ENCODE measurements around the gene CES4A. TPM values are rescaled to one million over a fixed set of nuclear protein-coding genes. Genes with fewer than 3 reads are reported as not detected.
A peak's percentile ranks its signal among the peaks of the same experiment; 100 is the strongest.
"Not testable (repeated sequence)": the region's sequence is repeated elsewhere in the genome, so short reads cannot be mapped to it uniquely, and the experiment has no call there.

CES4A gene
- total RNA-seq, 1 donor, result 8.1 TPM

- DNase-seq (ENCODE audit: low read depth in 2 of 3, low spot score in 2 of 3), result no peak
These were observed 5.4 kb upstream of the CES4A start for GRCh38 chr16:66983033-66983432.

DNA sequence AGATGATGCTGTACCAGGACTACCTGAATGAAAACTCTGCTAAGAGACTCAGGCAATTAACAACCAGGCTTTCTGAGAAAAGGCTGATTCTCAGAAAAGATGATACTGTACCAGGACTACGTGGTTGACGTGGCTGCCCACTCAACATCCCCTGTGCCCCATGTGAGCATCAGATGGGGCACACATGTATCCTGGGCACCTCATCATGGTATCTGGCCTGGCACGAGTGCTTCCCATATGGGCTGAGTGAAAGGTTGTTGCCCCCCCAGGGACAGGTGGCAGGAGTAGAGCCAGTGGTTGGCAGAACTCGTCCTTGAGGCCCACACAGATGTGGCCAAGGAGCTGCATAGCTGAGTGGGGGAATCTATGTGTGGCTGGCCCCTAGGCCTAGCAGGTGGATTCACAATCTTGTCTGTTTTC lies 3.5 kb upstream of the CES4A start:
- no peak for DNase-seq (ENCODE audit: low read depth in 2 of 3, low spot score in 2 of 3)

DNA sequence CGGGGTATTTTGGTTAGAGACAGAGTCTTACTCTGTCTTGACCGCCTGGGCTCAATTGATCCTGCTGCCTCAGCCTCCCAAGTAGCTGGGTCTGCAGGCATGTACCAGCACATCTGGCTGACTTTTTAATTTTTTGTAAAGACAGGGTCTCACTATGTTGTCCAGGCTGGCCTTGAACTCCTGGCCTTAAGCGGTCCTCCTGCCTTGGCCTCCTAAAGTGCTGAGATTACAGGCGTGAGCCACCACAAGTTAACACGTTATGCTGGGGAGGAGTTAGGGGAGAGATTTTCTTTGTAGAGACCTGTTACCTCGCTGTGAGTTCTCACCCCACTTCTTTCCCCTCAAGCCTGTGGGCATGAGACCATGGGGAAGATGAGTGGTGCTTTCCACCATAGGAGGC lies 1.8 kb upstream of the CES4A start:
- no peak for DNase-seq (ENCODE audit: low read depth in 2 of 3, low spot score in 2 of 3)

DNA sequence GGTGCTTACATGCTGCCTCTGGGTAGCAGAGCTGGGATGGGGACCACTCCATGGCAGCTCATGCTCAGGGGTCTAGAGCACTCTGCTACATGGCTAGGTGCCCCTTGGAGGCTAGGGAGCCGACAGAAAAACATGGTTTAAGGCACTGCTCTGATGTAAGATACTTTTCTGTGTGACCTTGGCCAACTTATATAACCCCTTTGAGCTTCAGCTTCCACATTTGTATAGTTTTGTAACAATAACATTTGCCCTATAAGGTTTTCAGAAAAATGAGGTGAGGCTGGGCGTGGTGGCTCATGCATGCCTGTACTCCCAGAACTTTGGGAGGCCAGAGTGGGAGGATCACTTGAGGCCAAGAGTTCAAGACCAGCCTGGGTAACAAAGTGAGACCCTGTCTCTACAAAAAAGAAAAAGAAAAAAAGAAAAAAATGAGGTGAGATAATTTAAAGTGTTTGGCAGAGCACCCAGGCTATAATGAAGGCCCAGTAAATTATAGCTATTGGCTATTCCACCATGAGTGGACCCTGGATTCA lies 3.2 kb downstream of the CES4A start:
- DNase-seq (ENCODE audit: low read depth in 2 of 3, low spot score in 2 of 3), result no peak

GRCh38 chr16:66993558-66993957 lies 5.2 kb downstream of the CES4A start:
- DNase-seq (ENCODE audit: low read depth in 2 of 3, low spot score in 2 of 3), result not testable (repeated sequence)

DNA sequence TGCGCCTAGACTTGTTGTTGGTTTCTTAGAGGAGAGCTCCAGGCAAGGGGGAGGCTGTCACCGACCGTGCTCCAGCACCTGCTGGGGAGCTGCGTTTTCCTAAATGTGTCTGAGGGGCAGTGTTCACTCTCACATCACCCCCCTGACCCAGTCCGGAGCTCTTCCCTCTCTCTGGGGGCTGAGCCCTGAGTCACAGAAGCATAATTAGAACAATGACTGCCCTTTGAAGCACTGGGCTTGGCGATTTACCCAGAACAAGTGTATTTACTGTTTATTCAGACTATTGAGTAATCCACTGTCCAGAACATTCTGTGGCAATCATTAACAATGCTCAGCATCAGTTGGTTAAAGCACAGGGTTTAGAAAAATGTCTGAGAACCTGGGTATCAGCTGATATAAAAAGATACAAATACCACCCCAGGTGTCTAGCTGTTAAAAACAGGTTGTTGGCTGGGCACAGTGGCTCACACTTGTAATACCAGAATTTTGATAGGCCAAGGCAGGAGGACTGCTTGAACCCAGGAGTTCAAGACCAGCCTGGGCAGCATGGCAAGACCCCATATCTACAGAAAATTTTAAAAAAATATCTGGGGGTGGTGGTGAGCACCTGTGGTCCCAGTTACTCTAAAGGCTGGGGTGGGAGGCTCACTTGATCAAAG lies 8.1 kb downstream of the CES4A start:
- no peak for DNase-seq (ENCODE audit: low read depth in 2 of 3, low spot score in 2 of 3)

DNA sequence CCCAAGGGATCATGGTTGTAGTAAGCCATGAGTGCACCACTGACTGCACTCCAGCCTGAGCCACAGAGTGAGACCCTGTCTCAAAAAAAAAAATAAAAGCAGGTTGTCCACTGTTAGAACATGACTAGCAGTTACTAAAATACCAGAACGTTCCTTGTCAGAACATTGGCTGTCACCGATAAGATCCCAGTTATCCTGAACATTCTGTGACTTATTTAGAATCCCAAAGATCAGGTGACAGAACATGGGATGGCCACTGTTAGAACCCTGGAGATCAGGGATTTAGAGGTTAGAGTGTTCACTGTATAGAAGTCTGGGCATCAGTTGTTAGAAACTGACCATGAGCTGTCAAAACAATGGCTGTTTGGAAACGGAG lies 8.6 kb downstream of the CES4A start:
- DNase-seq (ENCODE audit: low read depth in 2 of 3, low spot score in 2 of 3), result no peak

DNA sequence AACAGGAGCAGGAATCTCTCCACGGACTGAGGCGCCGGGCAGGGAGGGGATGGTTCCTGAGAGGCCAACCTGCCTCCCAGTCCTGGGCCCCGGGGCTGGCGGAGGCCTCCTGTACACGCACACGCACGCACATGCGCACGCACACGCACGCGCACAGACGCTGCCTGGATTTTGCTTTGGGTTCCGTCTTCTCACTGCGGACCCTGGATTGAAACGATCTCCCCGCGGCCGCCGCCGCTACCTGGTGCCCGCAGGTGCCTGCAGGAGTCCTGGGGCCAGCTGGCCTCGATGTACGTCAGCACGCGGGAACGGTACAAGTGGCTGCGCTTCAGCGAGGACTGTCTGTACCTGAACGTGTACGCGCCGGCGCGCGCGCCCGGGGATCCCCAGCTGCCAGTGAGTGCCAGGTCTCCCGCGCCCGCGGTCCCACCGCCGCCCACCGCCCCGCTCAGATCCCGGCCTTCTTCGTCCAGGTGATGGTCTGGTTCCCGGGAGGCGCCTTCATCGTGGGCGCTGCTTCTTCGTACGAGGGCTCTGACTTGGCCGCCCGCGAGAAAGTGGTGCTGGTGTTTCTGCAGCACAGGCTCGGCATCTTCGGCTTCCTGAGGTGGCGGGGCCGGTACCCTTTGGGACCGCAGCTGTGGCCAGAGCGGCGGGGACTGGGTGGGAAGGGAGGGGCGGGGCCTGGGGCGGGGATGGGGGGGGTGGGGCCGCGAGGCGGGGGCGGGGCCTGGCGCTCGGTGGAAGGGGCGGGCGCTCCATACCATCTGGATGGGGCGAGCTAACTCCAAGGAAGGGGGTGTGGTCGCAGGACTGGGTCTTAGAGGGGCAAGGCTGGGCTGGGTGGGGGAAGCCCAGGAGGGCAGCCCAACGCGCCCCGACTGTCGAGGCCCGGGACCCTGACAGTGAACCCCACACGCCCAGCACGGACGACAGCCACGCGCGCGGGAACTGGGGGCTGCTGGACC lies 12.3 kb downstream of the CES4A start:
- peak; percentile 40 to 52 (median 44) for DNase-seq (ENCODE audit: low read depth in 2 of 3, low spot score in 2 of 3)

GRCh38 chr16:67001726-67002125 lies 13.3 kb downstream of the CES4A start:
- DNase-seq (ENCODE audit: low read depth in 2 of 3, low spot score in 2 of 3), result no peak

DNA sequence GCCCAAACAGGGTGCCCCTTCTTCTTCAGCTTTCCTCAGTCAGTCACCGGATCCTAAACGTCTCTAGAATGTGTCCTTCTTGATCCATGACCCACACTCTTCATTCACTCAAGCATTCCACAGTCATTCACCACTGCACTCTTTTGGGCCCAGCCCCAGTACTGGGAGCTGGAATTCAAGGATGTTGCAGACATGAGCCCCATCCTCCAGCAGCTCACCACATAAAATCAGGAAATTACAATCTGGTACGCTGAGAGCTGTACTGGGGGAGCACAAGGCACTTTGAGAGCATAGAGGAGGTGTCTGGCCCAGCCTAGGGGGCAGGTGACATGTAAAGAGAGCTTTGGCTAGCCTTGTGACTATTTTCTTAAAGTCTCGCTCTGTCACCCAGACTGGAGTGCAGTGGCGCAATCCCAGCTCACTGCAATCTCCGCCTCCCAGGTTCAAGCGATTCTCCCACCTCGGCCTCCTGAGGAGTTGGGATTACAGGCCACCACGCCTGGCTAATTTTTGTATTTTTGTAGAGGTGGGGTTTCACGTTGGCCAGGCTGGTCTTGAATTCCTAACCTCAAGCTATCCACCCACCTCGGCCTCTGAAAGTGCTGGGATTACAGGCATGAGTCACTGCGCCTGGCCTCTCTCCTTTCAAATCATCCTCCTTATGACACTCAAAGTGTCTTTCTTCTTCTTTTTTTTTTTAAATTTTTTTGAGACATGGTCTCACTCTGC lies 18.7 kb downstream of the CES4A start:
- no peak for DNase-seq (ENCODE audit: low read depth in 2 of 3, low spot score in 2 of 3)

- DNase-seq (ENCODE audit: low read depth in 2 of 3, low spot score in 2 of 3), result no peak
These were observed 20.8 kb downstream of the CES4A start for GRCh38 chr16:67009158-67009557.

- no peak for DNase-seq (ENCODE audit: low read depth in 2 of 3, low spot score in 2 of 3)
These were observed 22.9 kb downstream of the CES4A start for GRCh38 chr16:67011274-67011673.

DNA sequence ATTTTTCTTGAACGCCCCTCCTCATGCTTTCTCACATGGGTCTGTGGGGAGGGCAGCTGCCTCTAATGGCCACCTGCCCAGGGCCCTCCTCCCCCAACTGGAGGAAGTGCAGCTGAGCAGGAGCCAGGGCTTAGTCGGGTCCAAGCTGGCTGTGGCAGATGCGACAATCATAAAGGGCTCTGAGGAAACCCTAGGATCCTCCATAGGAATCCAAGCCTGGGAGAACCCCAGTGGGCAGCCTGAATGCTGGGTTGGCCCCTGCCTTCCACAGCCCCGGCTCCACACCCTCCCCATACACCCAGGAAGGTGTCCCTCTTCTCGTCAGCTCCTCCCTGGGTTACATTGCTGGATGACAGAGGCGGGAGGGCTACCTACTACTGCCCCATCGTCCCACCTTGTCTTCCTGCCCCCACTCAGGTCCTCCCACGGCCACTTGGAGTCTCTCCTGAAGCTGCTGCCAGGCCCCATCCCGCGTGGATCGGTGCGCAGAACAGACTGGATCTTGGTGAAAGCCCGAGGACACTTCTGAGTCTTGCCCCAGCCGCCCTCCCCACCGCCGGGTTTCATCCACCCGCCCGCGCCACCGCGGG lies 24.9 kb downstream of the CES4A start:
- no peak for DNase-seq (ENCODE audit: low read depth in 2 of 3, low spot score in 2 of 3)

- DNase-seq (ENCODE audit: low read depth in 2 of 3, low spot score in 2 of 3), result peak; percentile 28 to 68 (median 64)
These were observed 25.6 kb downstream of the CES4A start for GRCh38 chr16:67013823-67014633.

DNA sequence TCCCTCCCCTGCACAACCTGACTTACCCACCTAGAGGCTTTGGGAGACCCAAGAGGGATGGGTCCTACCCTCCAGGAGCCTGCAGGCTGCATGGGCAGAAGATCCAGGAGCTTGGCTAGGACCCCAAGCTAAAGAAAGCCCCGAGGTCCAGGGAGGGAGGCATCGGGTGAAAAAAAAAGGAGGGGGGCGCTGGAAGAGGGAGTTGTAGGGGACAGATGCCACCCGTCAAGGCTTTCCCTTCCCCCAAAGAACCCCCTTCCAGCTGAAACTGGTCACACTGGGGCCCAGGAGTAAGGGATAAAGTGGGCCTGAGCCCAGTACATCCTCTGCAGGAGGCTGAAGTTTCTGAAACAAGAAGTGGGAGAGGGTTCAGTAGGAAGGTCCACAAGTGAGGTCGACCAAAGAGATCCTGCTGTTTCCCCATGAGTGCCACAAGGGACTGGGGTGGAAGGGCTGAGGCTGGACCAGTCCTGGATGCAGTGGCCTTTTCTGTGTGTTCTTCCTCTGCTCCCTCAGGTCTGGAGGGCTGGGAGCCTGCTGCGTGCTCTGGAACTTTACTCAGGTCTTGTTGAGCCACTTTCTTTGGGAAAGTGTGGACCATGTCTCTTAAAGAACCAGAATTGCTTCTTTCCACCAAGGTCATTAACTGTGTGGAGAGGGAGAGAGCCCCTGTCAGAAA lies 26.4 kb downstream of the CES4A start:
- no peak for DNase-seq (ENCODE audit: low read depth in 2 of 3, low spot score in 2 of 3)

DNA sequence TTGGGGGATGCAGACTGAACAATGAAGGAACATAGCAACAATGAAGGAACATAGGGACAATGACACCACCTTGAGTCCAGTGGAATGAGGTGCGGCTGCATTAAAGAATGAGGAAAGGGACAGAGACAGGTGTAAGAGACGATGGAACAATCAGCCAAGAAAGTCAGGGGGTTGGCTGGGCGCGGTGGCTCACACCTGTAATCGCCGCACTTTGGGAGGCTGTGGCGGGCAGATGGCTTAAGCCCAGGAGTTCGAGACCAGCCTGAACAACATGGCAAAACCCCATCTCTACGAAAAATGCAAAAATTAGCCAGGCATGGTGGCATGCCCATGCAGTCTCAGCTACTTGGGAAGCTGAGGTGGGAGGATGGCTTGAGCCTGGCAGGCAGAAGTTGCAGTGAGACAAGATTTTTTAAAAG lies 26.9 kb downstream of the CES4A start:
- peak in 1 of 3 donors; percentile 22 for DNase-seq (ENCODE audit: low read depth in 2 of 3, low spot score in 2 of 3)

DNA sequence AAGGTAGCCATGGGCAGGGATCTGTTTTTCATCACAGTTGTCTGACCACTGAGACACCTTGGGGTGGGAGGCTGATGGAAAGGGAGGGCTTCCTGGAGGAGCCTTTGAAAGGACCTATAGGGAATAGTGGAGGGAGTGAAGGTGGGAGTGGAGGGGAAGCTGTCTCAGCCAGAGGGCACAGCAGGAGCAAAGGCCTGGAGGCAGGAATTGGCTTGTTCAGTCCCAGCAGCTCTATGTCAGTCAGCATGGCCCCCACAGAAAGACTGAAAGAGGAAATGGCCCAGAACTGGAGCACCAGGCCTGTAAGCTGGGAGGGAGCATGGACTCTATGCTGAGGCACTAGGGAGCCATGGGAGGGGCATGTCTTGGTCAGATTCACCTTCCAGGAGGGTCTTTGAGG lies 27.8 kb downstream of the CES4A start:
- no peak for DNase-seq (ENCODE audit: low read depth in 2 of 3, low spot score in 2 of 3)

GRCh38 chr16:67016681-67017420 lies 28.5 kb downstream of the CES4A start:
- DNase-seq (ENCODE audit: low read depth in 2 of 3, low spot score in 2 of 3), result no peak

GRCh38 chr16:67017421-67017750 lies 29.0 kb downstream of the CES4A start:
- no peak for DNase-seq (ENCODE audit: low read depth in 2 of 3, low spot score in 2 of 3)
